Measurements from ENCODE around the gene VDAC1.
"Not testable (repeated sequence)": the region's sequence is repeated elsewhere in the genome, so short reads cannot be mapped to it uniquely, and the experiment has no call there.

VDAC1 gene

DNA sequence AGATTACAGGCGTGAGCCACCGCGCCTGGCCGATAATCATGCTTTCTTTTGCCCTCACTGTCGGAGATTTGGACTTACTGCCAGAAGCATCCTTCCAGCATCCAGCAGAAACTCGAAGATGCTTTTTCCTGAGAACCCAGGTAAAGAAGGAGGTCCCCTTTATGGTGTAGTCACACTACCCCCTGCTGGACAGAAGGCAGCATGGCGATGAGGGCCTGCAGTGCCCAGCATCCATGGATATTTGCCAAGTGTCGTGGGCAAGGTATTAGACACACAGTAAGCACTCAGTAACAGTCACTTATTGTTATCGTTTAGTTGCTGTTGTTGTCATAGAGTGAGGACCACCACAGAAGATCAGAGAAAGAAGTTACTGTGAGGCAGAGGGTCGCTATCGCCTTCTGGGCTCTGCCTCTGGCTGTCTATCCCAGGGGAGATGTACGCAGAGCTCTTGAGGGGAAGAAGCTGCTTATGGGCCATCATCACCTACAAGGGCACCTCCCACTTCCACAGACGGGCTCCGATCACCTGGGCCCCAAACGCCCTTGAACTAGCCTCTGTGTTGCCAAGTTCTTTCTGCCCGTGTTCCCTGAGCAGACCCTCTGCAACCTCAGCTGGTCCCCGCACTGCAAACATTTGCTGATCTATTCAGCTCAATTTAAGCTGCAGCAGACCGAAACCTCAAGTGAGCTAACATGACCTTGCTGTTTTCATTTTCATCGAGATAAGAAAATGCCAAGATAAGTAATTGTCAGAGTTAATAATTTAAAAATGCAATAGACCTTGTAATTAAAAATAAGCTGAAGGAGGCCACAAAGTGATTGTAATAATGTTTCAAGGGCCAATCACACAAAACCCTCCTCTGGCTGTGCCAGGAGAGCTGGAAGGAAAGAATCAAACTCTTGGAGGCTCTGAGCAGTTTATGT is 60.3 kb downstream of the VDAC1 start:
- no peak for DNase-seq (ENCODE audit: extremely low read depth in 1 of 2, low read depth in 1 of 2)

DNA sequence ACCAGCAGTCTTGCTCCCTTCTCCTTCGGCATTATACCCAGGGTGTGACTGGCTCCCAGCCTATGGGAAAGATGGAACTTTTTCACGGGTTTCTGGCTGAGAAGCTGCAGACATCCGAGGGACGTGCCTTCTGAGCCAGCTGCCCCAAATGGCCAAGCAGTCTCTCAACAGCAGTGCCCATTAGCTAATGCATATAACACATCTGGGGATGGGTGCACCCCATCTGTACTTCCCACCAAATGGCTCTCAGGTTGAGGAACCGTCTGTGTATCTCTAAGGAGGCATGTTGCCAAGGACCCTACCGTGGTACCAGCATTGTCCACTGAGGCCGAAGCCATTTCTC is 61.3 kb downstream of the VDAC1 start:
- DNase-seq (ENCODE audit: extremely low read depth in 1 of 2, low read depth in 1 of 2), result no peak

DNA sequence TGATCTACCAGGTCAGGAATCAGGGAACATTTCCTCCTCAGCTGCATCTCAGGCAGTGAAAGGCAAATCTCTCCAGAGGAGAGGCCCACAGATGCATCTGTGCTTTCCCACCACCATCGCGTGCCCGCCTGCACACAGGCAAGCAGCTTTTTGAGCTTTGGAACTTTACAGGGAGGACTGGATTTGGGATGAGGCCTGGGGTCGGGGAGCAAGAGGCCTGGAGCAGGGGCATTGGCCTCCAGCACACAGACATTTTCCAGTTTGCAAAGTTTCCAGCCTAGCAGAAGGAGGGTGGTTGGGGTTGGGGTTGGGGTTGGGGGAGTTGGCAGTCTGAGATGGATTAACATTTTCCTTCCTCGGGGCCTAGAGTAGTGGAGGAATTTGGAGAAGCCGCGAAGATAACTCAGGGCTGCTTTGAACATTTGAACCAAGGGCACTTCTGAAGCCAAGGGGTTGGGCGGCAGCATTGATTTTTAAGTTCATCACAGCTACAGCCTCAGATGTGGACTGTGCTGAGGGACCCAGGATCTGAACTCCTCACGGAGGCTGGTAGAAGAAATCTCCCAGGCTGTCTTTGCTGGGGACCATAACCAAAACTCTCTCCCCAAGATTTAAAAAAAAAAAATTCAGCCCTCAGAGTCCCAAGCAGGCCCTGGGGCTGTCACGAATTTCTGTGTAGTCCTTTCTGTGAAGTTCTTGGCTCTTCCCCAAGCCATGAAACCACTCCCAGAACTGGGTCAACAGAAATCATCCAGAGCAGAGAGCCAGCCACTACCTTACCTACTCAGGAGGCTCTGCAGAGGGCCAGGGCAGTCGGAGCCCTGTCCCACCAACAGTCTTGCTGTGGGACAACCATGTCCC is 61.9 kb downstream of the VDAC1 start:
- DNase-seq (ENCODE audit: extremely low read depth in 1 of 2, low read depth in 1 of 2), result no peak

DNA sequence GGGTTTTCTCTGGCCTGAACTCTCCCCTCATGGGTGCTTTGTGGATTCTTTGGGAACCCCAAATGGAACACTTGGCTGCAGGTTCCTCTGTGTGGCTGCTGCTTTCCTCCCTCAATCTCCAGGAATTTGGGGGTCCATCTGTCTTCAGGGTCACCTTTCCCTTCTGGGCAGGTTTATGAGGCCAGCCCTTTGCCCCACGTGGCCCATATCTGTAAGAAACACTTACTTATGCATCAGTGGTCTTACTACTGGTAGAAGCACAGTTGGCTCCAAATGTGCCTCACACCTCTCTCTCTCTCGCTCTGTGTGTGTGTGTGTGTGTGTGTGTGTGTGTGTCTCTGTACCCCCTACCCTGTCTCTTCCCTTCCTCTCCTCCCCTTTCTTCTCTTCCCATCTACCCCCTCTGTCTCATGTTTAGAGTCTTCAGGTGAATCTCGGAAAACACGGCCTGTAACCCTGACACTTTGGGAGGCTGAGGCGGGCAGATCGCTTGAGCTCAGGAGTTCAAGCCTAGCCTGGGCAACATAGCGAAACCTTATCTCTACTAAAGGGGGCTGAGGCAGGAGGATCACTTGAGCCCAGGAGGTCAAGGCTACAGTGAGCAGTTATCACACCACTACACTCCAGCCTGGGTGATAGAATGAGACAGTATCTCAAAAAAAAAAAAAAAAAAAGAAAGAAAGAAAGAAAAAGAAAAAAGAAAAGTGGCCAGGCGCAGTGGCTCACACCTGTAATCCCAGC is 63.1 kb downstream of the VDAC1 start:
- no peak for DNase-seq (ENCODE audit: extremely low read depth in 1 of 2, low read depth in 1 of 2)

DNA sequence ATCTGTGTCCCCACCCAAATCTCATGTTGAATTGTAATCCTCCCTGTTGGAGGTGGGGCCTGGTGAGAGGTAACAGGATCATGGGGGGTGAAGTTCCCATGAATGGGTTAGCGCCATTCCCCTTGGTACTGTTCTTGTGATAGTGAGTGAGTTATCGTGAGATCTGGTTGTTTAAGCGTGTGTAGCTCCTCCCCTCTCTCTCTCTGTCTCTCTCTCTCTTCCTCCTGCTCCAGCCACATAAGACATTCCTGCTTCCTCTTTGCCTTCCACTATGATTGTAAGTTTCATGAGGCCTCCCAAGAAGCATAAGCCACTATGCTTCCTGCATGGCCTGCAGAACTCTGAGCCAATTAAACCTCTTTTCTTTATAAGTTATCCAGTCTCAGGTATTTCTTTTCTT is 65.1 kb downstream of the VDAC1 start:
- no peak for DNase-seq (ENCODE audit: extremely low read depth in 1 of 2, low read depth in 1 of 2)

DNA sequence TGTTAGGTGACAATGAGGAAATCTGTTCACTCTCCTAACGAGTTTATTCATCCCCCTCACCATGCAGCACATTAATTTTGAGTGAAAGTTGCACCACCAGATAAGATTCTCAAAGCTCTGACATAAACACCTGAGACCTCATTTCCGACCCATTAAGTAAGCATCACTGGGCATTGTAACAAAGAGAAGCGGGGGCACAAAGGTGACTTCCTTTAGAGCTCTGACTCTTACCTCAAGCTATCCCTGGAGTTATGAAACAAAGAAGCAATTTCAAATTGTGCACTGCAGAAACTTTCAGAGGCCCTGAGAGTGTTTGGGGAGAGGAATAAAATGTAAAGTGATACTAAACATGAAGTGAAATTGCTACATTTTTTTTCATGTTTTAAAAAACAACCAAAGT is 65.8 kb downstream of the VDAC1 start:
- no peak for DNase-seq (ENCODE audit: extremely low read depth in 1 of 2, low read depth in 1 of 2)

DNA sequence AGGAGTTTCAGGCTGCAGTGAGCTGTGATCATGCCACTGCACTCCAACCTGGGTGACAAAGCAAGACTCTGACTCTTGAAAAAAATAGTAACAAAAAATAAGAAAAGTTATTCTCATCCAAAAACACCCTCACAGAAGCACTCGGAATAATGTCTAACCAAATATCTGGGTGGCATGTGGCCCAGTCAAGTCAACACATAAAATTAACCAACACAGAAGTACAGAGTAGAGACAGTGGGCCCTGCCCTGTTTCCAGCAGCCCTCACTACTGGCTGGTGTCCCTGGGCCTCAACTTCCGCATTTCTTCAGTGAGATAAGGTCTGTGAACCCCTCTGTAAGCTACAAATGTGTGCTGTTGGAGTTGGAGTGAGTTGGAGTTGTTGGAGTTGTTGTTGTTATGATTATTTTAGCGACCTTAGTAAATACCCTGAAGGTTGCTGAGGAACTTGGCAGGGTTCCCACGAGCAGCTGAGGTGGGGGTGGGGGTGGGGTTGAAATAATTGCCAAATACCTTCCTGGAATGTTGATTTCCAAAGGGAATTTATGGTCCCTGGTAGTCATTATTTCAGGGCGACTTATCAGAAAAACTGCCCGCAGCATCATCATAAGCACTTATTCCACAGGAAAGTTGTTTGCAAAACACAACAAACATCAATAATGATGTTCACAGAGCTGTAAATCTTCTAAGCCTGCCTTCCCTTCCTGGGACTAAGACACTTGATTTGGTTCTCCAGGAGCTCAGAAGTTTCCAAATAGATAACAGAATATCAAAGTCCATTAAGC is 66.5 kb downstream of the VDAC1 start:
- DNase-seq (ENCODE audit: extremely low read depth in 1 of 2, low read depth in 1 of 2), result no peak

DNA sequence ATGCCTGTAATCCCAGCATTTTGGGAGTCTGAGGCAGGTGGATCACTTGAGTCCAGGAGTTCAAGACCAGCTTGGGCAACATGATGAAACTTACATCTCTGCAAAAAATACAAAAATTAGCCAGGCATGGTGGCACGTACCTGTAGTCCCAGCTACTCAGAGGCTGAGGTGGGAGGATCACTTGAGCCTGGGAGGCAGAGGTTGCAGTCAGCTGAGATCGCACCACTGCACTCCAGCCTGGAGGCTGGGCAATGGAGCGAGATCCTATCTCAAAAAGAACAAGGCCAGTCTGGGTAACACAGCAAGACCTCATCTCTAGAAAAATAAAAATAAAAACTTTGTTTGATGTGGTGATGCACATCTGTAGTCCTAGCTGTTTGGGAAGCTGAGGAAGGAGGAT is 67.1 kb downstream of the VDAC1 start:
- not testable (repeated sequence) for DNase-seq (ENCODE audit: extremely low read depth in 1 of 2, low read depth in 1 of 2)

DNA sequence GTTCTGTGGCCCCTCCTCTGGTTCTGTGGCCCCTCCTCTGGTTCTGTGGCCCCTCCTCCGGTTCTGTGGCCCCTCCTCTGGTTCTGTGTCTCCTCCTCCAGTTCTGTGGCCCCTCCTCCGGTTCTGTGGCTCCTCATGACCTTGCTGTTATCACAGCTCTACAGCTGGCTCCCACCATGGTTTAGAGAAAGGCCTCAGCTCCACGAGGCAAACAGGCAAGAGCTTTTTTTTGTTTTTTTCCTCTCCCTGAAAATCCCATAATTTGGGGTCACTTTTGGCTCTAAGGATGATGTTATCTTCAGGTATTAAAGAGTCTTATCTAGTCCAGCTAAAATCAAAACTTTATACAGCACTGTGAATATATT is 68.1 kb downstream of the VDAC1 start:
- DNase-seq (ENCODE audit: extremely low read depth in 1 of 2, low read depth in 1 of 2), result no peak

DNA sequence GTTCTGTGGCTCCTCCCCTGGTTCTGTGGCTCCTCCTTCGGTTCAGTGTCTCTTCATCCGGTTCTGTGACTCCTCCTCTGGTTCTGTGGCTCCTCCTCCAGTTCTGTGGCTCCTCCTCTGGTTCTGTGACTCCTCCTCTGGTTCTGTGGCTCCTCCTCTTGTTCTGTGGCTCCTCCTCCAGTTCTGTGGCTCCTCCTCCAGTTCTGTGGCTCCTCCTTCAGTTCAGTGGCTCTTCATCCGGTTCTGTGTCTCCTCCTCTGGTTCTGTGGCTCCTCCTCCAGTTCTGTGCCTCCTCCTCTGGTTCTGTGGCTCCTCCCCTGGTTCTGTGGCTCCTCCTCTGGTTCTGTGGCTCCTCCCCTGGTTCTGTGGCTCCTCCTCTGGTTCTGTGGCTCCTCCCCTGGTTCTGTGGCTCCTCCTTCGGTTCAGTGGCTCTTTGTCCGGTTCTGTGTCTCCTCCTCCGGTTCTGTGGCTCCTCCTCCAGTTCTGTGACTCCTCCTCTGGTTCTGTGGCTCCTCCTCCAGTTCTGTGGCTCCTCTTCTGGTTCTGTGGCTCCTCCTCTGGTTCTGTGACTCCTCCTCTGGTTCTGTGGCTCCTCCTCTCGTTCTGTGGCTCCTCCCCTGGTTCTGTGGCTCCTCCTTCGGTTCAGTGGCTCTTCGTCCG is 68.7 kb downstream of the VDAC1 start:
- not testable (repeated sequence) for DNase-seq (ENCODE audit: extremely low read depth in 1 of 2, low read depth in 1 of 2)

DNA sequence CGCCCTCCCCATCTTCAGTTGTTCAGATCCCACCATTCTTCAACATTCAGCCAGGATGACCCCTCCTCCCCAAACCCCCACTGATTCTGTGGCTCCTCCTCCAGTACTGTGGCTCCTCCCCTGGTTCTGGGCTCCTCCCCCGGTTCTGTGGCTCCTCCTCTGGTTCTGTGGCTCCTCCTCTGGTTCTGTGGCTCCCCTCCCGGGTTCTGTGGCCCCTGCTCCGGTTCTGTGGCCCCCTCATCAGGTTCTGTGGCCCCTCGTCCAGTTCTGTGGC is 69.2 kb downstream of the VDAC1 start:
- DNase-seq (ENCODE audit: extremely low read depth in 1 of 2, low read depth in 1 of 2), result no peak

DNA sequence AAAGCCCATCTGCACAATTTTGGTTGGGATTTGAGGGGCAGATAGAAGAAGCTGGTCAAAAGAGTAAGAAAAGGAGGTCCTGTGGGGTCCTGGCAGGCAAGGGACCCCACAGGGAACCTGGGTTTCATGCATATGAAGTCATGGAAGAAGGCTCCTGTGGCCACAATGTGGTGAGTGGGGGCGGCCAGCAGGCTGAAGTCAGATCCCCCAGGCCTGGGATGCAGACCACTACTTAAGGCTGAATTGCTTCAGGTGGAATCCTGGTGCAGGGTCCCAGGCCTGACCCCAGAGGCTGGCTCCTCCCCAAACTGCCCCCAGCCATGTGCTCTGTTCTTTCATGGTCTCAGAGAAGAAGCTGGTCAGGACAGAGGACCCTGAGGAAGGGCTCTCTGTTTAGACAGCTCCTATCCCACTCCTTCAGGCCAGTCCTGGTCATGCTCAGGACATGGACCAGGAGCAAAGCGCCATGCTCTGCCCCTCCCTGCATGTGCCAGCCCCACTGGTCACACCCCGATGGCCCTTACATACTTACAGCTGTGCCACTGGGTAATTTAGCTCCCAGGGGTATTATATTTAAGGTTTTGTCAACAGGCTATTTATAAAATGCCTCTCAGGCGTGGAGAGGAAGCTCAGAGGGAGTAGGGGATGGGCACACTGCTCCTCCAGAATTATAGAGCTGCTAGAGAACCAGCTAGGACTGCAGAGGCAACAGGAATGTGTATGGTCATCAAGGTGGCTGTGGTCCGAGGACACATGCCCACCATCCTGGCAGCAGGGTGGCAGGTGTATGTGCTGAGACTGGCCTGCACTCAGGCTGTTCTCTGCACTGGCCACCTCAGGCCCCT is 69.7 kb downstream of the VDAC1 start:
- DNase-seq (ENCODE audit: extremely low read depth in 1 of 2, low read depth in 1 of 2), result no peak

DNA sequence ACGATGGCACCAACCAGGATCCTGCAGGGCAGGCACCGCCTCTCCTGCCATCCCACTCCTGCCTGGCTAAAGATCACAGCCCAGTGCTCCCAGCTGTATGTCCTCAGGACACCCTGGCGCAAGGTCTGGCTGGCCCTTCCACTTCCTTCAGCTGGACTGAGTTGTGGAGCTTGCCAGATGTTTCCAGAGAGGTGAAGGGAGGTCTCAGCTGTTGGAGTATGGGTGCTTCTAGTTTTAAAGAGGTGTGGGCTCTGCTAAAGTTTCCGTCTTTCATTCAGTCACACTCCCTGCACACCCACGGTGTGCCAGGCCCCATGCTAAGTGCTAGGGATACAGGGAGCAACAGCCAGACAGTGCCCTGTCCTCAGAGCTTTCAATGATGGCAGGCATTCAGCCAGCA is 70.5 kb downstream of the VDAC1 start:
- DNase-seq (ENCODE audit: extremely low read depth in 1 of 2, low read depth in 1 of 2), result no peak

DNA sequence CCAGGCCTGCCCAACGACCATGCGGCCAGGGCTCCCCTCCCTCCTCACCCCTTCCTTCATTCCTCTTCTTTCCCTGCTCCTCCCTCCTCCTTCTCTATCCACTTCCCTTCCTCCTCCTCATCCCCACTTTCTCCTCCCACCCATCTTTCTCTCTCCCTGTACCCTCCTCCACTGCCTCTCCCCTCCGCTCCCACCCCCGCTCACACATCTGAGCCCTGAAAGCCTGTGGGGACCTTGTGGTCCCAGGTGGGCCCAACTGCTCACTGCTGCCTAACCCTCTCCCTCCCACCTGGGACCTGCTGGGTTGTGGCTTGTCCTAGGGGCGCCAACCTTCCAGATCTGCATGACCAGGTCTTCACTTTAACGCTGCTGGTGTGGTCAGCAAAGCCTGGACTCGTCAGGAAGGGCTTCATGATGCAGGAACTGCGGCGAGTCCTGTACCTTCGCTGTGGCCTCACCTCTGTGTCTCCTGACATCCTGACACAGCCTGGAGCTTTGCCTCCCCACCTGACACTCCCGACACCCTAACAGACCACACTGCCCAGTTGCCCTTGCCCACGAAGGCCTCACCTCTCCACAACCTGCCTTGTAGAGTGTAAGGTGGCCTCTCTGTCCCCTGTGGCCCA is 71.0 kb downstream of the VDAC1 start:
- no peak for DNase-seq (ENCODE audit: extremely low read depth in 1 of 2, low read depth in 1 of 2)

DNA sequence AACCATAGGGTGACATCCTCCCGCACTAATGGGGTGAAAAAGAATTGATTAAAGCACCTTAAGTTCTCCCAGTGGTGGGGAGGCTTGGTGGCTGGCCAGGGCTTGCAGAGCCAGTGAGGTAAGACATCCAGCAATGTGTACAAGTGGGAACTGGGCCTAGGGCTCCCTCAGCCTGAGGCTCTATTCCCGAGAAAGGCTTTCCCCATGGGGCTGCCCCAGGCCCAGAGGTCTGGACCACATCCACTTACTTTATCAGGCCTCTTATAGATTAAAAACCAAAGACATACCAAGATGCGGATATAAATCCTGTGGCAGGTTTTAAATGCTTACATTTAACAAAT is 71.6 kb downstream of the VDAC1 start:
- no peak for DNase-seq (ENCODE audit: extremely low read depth in 1 of 2, low read depth in 1 of 2)

DNA sequence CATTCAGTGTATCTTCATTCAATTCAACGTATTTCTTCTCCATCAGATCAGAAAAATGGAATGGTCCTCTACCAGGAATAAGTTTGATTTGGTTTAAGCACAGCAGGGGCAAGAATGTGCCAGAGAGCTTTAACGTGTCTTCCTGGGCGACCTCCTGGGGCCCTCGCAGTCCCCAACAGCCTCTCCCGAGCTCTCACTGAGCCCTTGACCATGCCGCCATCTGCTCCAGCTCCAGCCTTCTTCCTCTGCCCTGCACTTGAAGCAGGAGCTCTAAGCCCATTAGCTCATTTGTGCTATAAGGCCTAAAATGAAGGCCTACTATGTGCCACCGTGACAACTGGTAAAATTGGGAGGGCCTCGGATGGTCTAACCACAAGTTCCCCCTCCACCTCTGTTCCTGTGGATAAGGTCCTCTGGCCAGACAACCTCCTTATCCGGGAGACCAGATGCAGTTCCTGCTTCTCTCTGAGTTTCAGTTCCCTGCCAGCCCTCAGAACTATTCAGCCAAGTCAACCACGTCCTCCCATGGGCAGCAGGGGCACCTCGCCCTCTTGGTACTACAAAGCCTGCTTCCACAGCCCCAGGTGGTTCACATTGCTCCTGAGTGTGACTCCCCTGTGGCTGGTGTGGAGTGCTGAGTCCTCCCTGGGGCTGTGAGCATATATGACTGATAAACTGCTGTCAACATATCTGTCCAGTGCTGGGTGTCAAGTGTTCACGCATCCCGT is 72.2 kb downstream of the VDAC1 start:
- DNase-seq (ENCODE audit: extremely low read depth in 1 of 2, low read depth in 1 of 2), result no peak

DNA sequence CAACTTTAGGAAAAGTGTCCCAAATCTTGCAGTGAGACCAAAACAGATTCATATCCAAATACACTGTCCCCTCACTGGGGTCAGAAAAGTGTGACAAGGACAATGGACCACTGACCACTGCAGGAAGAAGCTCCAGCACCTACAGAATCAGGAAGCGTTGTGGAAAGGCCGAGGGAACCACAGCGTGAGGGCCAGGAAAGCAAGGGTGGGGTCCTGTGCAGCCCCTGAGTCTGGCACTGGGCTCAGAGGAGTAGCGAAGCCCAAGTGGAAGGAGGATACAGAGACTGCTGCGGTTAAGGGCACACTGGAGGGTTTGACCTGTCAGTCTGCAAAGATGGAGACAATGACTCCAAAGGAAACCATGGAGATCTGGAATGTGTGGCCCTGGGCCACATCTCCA is 73.2 kb downstream of the VDAC1 start:
- no peak for DNase-seq (ENCODE audit: extremely low read depth in 1 of 2, low read depth in 1 of 2)

DNA sequence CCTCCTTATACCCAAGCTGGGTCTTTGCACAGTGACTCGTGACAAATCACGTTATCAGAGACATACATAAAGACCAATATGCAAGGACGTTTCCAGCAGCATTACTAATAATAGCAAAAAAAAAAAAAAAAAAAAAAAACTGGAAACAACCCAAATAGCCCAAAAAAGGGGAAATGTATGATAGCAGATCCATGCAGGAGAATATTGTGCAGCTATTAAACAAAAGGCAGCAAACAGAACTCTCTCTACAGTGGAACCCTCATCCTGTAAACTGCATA is 74.0 kb downstream of the VDAC1 start:
- no peak for DNase-seq (ENCODE audit: extremely low read depth in 1 of 2, low read depth in 1 of 2)
